Subcutaneous adipose tissue (tissue), 4 donors: ENCODE results near the gene CAPN15. TPM values are rescaled to one million over a fixed set of nuclear protein-coding genes. Genes with fewer than 3 reads are reported as not detected.

ENCODE experiments used
- CTCF ChIP-seq: fragments of 450-650 bp; IDR thresholded peaks from one replicate; pipeline ENCODE4 v1.5.1; 2016; ENCODE audit warnings: low read depth, mild to moderate bottlenecking, control low read depth, antibody characterized with exemption, moderate library complexity
- total RNA-seq, 4 donors: library from RNA; depleted of rRNA; stranded (reverse); fragments of >200 nt; gene quantifications; one replicate each; pipeline ENCODE4 v1.1.0, GENCODE V29; 2016

CAPN15 gene
- total RNA-seq, 4 donors from 2014 or later: 7.6 to 30.0 (median 13.3) TPM

GRCh38 chr16:548586-548985 is 21.1 kb downstream of the CAPN15 start:
- TF ChIP-seq CTCF: no peak

DNA sequence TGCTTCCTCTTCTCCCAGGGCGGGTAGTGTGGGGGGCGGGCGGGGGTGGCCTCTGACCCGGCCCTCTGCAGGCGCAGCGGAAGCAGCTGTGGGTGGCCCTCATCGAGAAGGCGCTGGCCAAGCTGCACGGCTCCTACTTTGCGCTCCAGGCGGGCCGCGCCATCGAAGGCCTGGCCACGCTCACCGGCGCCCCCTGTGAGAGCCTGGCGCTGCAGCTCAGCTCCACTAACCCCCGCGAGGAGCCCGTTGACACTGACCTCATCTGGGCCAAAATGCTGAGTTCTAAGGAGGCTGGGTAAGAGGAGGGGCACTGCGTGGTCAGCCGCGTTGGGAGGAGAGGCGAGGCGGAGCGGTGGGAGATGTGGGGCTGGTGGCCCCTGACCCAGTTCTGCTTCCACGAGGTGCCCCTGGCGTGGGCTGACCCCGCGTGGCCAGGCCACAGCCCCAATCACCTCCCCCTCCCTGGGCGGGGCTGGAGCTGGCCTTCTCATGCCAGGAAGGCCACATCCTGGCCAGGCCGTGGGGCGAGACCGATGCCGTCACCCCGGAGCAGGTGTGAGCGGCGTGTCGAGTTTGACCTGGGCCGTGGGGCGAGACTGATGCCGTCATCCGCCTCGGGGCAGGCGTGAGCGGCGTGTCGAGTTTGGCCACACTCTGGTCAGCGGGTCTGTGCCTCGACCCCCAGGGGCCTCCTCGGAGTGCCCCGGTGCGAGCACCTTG is 22.2 kb downstream of the CAPN15 start:
- TF ChIP-seq CTCF: no peak

- no peak for TF ChIP-seq CTCF
Observed at GRCh38 chr16:551210-551609, 23.7 kb downstream of the CAPN15 start.

- no peak for TF ChIP-seq CTCF
Observed at GRCh38 chr16:552171-552570, 24.7 kb downstream of the CAPN15 start.

DNA sequence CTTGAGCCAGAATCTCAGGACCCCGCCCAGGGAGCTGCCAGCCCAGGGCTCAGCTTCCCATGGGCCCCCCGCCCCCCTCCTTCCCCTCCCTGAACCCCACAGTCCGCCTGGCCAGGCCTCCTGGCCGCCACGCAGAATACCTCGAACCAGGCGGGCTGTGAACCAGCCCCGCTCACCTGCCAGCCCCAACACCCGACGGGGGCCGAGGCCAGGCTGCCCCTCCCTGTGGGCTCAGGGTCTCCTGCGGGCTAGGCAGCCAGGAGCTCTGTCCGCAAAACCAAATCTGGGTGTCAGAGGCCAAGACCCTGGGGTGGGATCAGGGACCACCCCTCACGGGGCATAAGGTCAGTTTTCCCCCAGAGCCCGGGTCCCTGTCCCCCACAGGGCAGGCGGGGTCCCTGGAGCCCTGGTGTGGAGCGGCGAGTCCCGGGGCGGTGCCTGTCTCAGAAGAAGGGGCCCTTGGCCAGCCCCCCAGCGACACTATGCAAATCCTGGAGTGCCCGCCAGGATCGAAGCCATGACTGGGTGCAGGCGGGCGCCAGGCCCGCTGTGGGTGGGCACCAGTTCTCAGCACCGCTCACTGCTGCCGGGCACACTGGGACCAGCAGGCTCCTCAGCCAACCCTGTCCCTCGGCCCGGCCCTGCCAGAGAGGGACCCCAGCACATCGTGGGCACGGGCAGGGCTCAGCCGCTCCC is 26.2 kb downstream of the CAPN15 start:
- no peak for TF ChIP-seq CTCF

- TF ChIP-seq CTCF: no peak
Observed at GRCh38 chr16:554297-554621, 26.7 kb downstream of the CAPN15 start.

DNA sequence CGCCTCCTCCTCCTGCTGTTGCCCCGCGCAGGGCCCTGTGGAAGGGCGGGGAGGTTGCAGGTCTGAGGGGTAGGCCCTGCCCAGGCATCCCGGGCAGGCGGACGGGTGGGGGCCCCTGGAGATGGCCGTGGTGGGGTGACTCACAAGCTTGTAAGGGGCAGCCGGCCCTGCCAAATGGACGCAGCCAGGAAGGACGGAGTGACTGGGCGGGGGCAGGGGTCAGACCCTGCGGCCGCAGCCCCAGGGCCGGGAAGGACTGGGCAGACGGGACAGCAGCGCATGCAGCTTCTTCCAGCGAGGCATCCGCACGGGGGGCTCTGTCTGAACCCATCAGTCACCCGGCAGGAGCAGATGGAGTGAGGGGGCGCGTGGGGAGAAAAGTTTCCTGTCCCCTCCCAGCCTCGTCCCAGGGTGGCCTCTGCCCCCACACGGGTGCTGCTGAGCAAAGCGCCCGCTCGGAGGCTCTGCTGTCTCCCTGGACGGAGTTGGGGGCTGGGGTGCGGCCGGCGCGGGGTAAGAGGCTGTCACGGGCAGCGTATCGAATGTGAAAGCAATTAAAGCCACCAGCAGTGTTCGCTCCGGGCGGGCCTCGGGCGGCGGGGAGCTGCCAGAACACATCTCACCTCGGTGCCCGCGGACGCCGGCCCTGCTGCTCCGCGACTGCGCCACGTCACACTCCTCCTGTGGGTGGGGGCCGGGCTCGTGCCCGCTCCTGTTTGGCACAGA is 27.3 kb downstream of the CAPN15 start:
- no peak for TF ChIP-seq CTCF
